Gastrocnemius medialis (tissue), 4 donors: Measurements from ENCODE around the gene C20orf204.

Experiments
- CTCF ChIP-seq, 5 experiments: fragments of 450-650 bp in 3 of 5; fragments of 200-600 bp in 2 of 5; sonication (generic) in 2 of 5; IDR thresholded peaks in 4 of 5; conservative IDR thresholded peaks in 1 of 5; 1 replicate in 4 of 5; 2 replicates in 1 of 5; pipeline ENCODE4 v1.5.1; 2016 to 2019; ENCODE audit warnings: antibody characterized with exemption in 5 of 5, mild to moderate bottlenecking in 3 of 5, moderate library complexity in 3 of 5
- POLR2A ChIP-seq, 2 donors: fragments of 450-650 bp; IDR thresholded peaks; one replicate each; pipeline ENCODE4 v1.6.1; 2017; ENCODE audit warnings: antibody characterized with exemption in 2 of 2, mild to moderate bottlenecking in 2 of 2, moderate library complexity in 2 of 2

GRCh38 chr20:64006490-64006889, 29.5 kb upstream of the C20orf204 start:
- TF ChIP-seq POLR2A (IDR thresholded peaks at IDR 0.05) (no peak), CTCF (IDR thresholded peaks at IDR 0.05 in 4 of 5, conservative IDR thresholded peaks at IDR 0.05 in 1 of 5) (no peak)
